ENCODE data around the gene SUPT20H.
A peak's percentile ranks its signal among the peaks of the same experiment; 100 is the strongest.

- TF ChIP-seq CTCF (IDR thresholded peaks at IDR 0.05; ENCODE audit: poor library complexity) (peak; percentile 71), EZH2phosphoT487 (IDR thresholded peaks at IDR 0.05; ENCODE audit: low read depth, severe bottlenecking, unreplicated experiment) (no peak), EZH2 (IDR thresholded peaks at IDR 0.05; ENCODE audit: borderline replicate concordance) (no peak)
Measured at GRCh38 chr13:37109051-37109678, 49.7 kb upstream of the SUPT20H start.
